B cell (primary cell): ENCODE data around the gene ST6GALNAC3. TPM values are rescaled to one million over a fixed set of nuclear protein-coding genes. Genes with fewer than 3 reads are reported as not detected.

Experiments used
- ATAC-seq: fragments of 200-7000 bp; cut with Tn5 transposase; one replicate; pipeline ENCODE4 v1.10.0; 2021; ENCODE audit warnings: low read depth, mild to moderate bottlenecking, moderate number of reproducible peaks, moderate library complexity
- CTCF ChIA-PET: fragments of 350-600 bp; sonication (Branson Sonifier 250); formaldehyde crosslinking; loops from one replicate; lab custom pipeline; 2021; ENCODE audit warnings: antibody characterized with exemption, inconsistent platforms; lab: Charles Lee
- POLR2A ChIA-PET: fragments of 350-600 bp; sonication (Branson Sonifier 250); formaldehyde crosslinking; loops from one replicate; lab custom pipeline; 2021; ENCODE audit warnings: antibody characterized with exemption; lab: Charles Lee
- DNase-seq: peaks from one replicate; pipeline ENCODE4 v3.0.0; 2013
- H2AFZ ChIP-seq: 2 replicates; pipeline ENCODE4 v1.6.1; 2012; ENCODE audit warnings: mild to moderate bottlenecking, low read depth, low read length; ENCODE audit not compliant: insufficient read depth, poor library complexity, severe bottlenecking
- H3K27ac ChIP-seq, 2 donors: 1 replicate in 1 of 2; 2 replicates in 1 of 2; pipeline ENCODE4 v1.5.1; 2012 to 2013; ENCODE audit warnings: low read length in 2 of 2, mild to moderate bottlenecking in 2 of 2, moderate library complexity in 1 of 2
- H3K27me3 ChIP-seq, 4 experiments: fragments of 200-600 bp in 1 of 4; sonication (generic) in 1 of 4; replicated peaks in 1 of 4; 1 replicate in 2 of 4; 2 replicates in 2 of 4; pipeline versions ENCODE4 v1.6.1 to v1.7.0; 2013 to 2016; ENCODE audit warnings: low read length in 3 of 4, mild to moderate bottlenecking in 2 of 4, mixed read lengths in 1 of 4, moderate library complexity in 1 of 4; ENCODE audit not compliant: insufficient read depth in 4 of 4, control insufficient read depth in 3 of 4; ENCODE audit errors: control extremely low read depth in 1 of 4
- H3K36me3 ChIP-seq, 2 experiments: replicated peaks in 1 of 2; 1 replicate in 1 of 2; 2 replicates in 1 of 2; pipeline versions ENCODE4 v1.6.1 to v1.7.1; 2013; ENCODE audit warnings: low read length in 1 of 2; ENCODE audit not compliant: insufficient read depth in 2 of 2, control insufficient read depth in 1 of 2; ENCODE audit errors: control extremely low read depth in 1 of 2, extremely low read depth in 1 of 2
- H3K4me1 ChIP-seq, 2 donors: fragments of 200-600 bp in 1 of 2; sonication (generic) in 1 of 2; 1 replicate in 1 of 2; 2 replicates in 1 of 2; pipeline versions ENCODE4 v1.5.1 to v1.6.1; 2013 to 2017; ENCODE audit warnings: low read length in 2 of 2; ENCODE audit not compliant: control insufficient read depth in 2 of 2, insufficient read depth in 2 of 2
- H3K4me2 ChIP-seq: replicated peaks from 2 replicates; pipeline ENCODE3; 2012; ENCODE audit warnings: mild to moderate bottlenecking, low read depth, low read length; ENCODE audit not compliant: poor library complexity, severe bottlenecking
- H3K4me3 ChIP-seq, 5 experiments: fragments of 200-600 bp in 1 of 5; sonication (generic) in 1 of 5; 1 replicate in 3 of 5; 2 replicates in 2 of 5; pipeline versions ENCODE4 v1.5.1 to v1.7.0; 2011 to 2016; ENCODE audit warnings: low read length in 4 of 5, mild to moderate bottlenecking in 4 of 5, low read depth in 2 of 5, control low read depth in 1 of 5, moderate library complexity in 1 of 5; ENCODE audit not compliant: insufficient read depth in 1 of 5; ENCODE audit errors: control extremely low read depth in 1 of 5, extremely low read depth in 1 of 5
- H3K79me2 ChIP-seq: fragments of 200-600 bp; sonication (generic); one replicate; pipeline ENCODE4 v1.6.0; 2016; ENCODE audit warnings: low read length; ENCODE audit not compliant: control insufficient read depth, insufficient read depth
- H3K9ac ChIP-seq: fragments of 200-600 bp; sonication (generic); 2 replicates; pipeline ENCODE4 v1.6.1; 2017; ENCODE audit warnings: mild to moderate bottlenecking, low read length, moderate library complexity
- H3K9me3 ChIP-seq, 3 donors: one replicate each; pipeline versions ENCODE4 v1.6.1 to v1.7.1; 2013; ENCODE audit warnings: low read length in 2 of 3; ENCODE audit not compliant: control insufficient read depth in 2 of 3, insufficient read depth in 1 of 3; ENCODE audit errors: control extremely low read depth in 1 of 3
- H4K20me1 ChIP-seq: 2 replicates; pipeline ENCODE4 v1.6.0; 2012; ENCODE audit warnings: mild to moderate bottlenecking, low read length; ENCODE audit not compliant: insufficient read depth, control insufficient read depth, poor library complexity, severe bottlenecking
- H3K27ac Mint-ChIP-seq: one replicate; pipeline ENCODE4 v1.8.0; 2021; ENCODE audit warnings: mixed read lengths
- H3K27me3 Mint-ChIP-seq: one replicate; pipeline ENCODE4 v1.8.0; 2021; ENCODE audit warnings: mixed read lengths
- H3K4me1 Mint-ChIP-seq: one replicate; pipeline ENCODE4 v1.8.0; 2021; ENCODE audit warnings: mixed read lengths
- H3K4me3 Mint-ChIP-seq: one replicate; pipeline ENCODE4 v1.8.0; 2021; ENCODE audit warnings: mixed read lengths
- H3K9me3 Mint-ChIP-seq: one replicate; pipeline ENCODE4 v1.8.0; 2022; ENCODE audit warnings: mixed read lengths; ENCODE audit not compliant: insufficient read depth
- CTCF ChIP-seq: fragments of 200-600 bp; IDR thresholded peaks from one replicate; pipeline ENCODE4 v1.8.0; 2022; ENCODE audit warnings: antibody characterized with exemption, mild to moderate bottlenecking
- EZH2 ChIP-seq: IDR thresholded peaks from 2 replicates; pipeline ENCODE4 v1.6.1; 2012; ENCODE audit warnings: borderline replicate concordance, low read depth, mild to moderate bottlenecking, moderate library complexity, low read length; ENCODE audit not compliant: insufficient read depth, poor library complexity, severe bottlenecking
- WGBS: methylation state at CpG from one replicate; pipeline ENCODE4 v1.1.5; 2013; ENCODE audit warnings: missing lambda C conversion rate; ENCODE audit not compliant: insufficient coverage; 5-methylcytosine and 5-hydroxymethylcytosine counted together
- intact Hi-C: fragments of 100-400 bp; cut with micrococcal nuclease; formaldehyde crosslinking; loops from one replicate; pipeline ENCODE4 v1.10.0; 2022
- polyA plus RNA-seq: library from polyadenylated mRNA; depleted of rRNA; stranded (reverse); fragments of >200 nt; gene quantifications from 2 replicates; pipeline ENCODE4 v1.2.3, GENCODE V29; 2012
- total RNA-seq, 2 donors: library from RNA; stranded (reverse); fragments of 120-200 nt in 1 of 2; gene quantifications; 1 replicate in 1 of 2; 2 replicates in 1 of 2; pipeline versions ENCODE4 v1.2.3 to v1.2.4, GENCODE V29; 2013 to 2022

ST6GALNAC3 gene
- total and polyA plus RNA-seq, 2 donors (not counting 1 experiment from before 2014, with no cell fraction given), result 3.0 to 17.3 TPM

DNA sequence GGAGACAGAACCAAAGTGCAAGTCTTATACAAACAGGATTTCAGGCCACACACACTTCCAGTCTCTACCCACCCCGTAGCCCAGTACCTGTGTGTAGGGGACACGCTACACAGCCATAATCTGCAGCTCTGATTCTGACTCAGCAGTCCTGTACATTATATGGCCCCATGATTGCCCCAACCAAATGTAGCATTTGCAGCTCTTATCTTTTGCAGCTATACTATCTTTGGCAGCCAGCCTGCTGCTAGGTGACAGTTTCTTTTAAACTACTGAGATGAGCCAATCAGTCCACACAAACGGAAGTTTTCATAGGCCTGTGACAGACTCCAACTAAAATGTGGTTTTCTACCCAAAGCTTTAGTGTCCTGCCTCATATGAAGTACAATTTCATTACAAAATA is 533.2 kb downstream of the ST6GALNAC3 start:
- Histone ChIP-seq H3K27ac (no peak overlapping the region), H2AFZ (no peak overlapping the region), H3K4me3 (no peak overlapping the region), H4K20me1 (no peaks in the 10 kb centered on the region), H3K79me2 (no peaks in the 10 kb centered on the region), H3K4me1 (no peaks in the 10 kb centered on the region), H3K36me3 (no peaks in the 10 kb centered on the region), H3K4me2 (no peak overlapping the region), H3K9ac (no peak overlapping the region), H3K27me3 (no peaks in the 10 kb centered on the region), H3K9me3 (no peaks in the 10 kb centered on the region)
- ATAC-seq (no peak), DNase-seq (no peak)
- Mint-ChIP-seq H3K27me3 (no peaks in the 10 kb centered on the region), H3K27ac (no peak overlapping the region), H3K4me3 (no peak overlapping the region), H3K4me1 (peaks cover 1% of the 10 kb centered on the region), H3K9me3 (no peaks in the 10 kb centered on the region)
- WGBS, result 73% methylated on average over 3 of the region's 3 CpGs
- intact Hi-C loops, result no loop called here
- CTCF ChIA-PET, result no interaction called here
- POLR2A ChIA-PET, result no interaction called here
- no peak for TF ChIP-seq EZH2
- TF ChIP-seq CTCF, result no peak

GRCh38 chr1:76611770-76612445 is 537.4 kb downstream of the ST6GALNAC3 start:
- no peaks in the 10 kb centered on the region for H3K4me1 ChIP-seq
- H3K4me3 ChIP-seq, result no peak overlapping the region
- no CpG with 5 or more reads among the region's 5 CpGs for WGBS
- Mint-ChIP-seq H3K4me3 (no peak overlapping the region), H3K4me1 (no peaks in the 10 kb centered on the region), H3K27ac (no peak overlapping the region), H3K9me3 (no peaks in the 10 kb centered on the region), H3K27me3 (no peaks in the 10 kb centered on the region)
- H3K9me3 ChIP-seq, result no peaks in the 10 kb centered on the region
- H3K9ac ChIP-seq, result no peak overlapping the region
- no peaks in the 10 kb centered on the region for H3K79me2 ChIP-seq
- no peak overlapping the region for H3K27ac ChIP-seq
- intact Hi-C loops, result no loop called here
- DNase-seq, result no peak
- H3K27me3 ChIP-seq, result no peaks in the 10 kb centered on the region
- H4K20me1 ChIP-seq, result no peaks in the 10 kb centered on the region
- H3K36me3 ChIP-seq, result no peaks in the 10 kb centered on the region
- no peak overlapping the region for H3K4me2 ChIP-seq
- ChIA-PET POLR2A (no interaction called here), CTCF (no interaction called here)
- no peak for ATAC-seq
- TF ChIP-seq EZH2 (no peak), CTCF (no peak)
- no peak overlapping the region for H2AFZ ChIP-seq
